ENCODE data around the gene FNDC3A.
"Not testable (repeated sequence)": the region's sequence is repeated elsewhere in the genome, so short reads cannot be mapped to it uniquely, and the experiment has no call there.

FNDC3A gene

GRCh38 chr13:49157955-49158584 lies 182.4 kb downstream of the FNDC3A start:
- DNase-seq = not testable (repeated sequence)

DNA sequence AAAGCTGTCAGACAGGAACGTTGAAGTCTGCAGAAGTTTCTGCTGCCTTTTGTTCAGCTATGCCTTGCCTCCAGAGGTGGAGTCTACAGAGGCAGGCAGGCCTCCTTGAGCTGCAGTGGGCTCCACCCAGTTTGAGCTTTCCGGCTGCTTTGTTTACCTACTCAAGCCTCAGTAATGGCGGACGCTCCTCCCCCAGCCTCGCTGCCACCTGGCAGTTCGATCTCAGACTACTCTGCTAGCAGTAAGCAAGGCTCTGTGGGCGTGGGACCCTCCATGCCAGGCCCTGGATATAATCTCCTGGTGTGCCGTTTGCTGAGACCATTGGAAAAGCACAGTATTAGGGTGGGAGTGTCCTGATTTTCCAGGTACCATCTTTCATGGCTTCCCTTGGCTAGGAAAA lies 187.4 kb downstream of the FNDC3A start:
- DNase-seq = not testable (repeated sequence)

- no peak for DNase-seq
Measured at GRCh38 chr13:49164712-49165111, 189.0 kb downstream of the FNDC3A start.

- no peak for DNase-seq
Measured at GRCh38 chr13:49165798-49166752, 190.4 kb downstream of the FNDC3A start.

DNA sequence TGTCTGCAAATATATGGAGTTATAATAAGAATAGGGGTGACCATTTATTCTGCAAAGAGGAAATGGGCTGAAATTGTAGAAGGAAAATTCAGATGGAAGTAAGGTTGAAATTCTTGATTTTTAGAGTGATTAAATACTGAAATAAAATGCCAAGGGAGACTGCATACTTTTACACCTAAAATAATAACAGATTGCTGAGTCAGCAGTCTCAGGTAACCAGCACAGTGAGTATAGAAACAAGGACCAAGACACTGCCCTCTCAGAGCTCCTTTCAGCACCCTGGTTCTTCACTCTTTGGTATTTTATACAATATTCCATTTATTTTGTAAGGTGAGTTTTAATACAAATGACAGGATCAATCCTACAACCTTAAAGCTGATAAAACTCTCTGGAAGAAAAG lies 195.6 kb downstream of the FNDC3A start:
- DNase-seq = no peak

DNA sequence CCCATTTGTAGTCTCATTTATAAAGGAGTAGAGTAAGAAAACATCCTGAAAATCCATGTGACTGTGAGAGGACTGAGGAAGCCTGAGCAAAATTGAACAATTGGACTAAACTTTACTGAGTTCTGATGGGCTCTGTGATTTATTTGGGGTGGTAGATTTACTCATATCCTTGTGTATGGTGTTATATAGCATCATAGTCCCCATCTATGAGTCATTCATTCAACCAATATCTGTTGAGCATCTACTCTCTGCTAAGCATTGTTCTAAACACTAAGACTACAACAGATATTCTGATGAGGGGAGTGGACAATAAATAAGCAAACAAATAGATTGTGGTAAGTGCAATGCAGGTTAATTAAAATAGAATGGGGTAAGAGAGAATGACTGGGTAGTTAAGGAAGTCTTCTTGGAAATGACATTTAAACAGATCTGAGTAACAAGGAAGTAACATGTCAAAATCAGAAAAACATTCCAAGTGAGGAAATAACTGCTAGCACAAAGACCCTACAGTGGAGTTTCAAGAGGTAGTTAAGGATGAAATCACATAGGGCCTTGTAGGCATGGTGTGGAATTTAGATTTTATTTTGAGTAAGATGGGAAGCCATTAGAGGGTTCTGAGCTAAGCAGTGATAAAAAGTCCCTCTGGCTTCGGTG lies 208.1 kb downstream of the FNDC3A start:
- DNase-seq = no peak

- DNase-seq = no peak
Measured at GRCh38 chr13:49184621-49185020, 208.9 kb downstream of the FNDC3A start.

- no peak for DNase-seq
Measured at GRCh38 chr13:49185264-49185663, 209.6 kb downstream of the FNDC3A start.

GRCh38 chr13:49190901-49191300 lies 215.2 kb downstream of the FNDC3A start:
- DNase-seq = no peak

DNA sequence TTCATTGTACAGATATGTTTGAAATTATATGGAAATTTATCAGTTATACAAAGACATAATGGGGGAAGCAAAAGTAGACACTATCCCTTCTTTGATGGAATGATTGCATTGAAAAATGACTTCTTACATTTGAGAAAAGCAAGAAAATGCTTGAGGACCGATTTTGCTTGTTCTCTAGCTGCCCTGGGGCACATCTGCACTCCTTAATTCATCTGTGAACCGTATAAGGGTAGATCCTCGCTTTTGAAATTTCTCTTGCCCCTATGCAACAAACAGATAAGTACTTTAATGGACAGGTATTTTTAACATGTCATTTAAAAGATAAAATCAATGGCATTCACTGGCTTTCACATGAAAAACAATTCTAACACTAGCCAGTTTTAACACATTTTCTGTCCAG lies 230.9 kb downstream of the FNDC3A start:
- no peak for DNase-seq

DNA sequence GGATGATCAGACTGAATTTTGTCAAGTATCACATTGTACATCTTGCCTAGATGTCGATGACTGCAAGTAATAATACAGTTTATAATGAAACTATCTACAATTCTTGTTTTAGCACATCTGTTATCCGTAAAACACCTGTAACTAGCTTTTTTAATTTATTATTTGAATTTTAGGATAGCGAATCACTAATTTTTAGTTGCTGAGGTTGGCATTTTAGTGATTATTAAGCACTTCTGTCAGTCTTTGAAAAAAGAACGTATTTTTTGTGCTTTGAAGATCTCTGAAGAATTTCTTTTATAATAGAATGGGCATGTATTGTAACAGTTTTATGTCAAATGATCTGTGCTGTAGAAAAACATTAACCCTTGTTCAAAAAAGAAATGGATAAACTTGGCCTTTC lies 232.9 kb downstream of the FNDC3A start:
- DNase-seq = no peak

- no peak for DNase-seq
Measured at GRCh38 chr13:49210114-49210513, 234.4 kb downstream of the FNDC3A start.

- DNase-seq = no peak
Measured at GRCh38 chr13:49210669-49211068, 235.0 kb downstream of the FNDC3A start.

- DNase-seq = no peak
Measured at GRCh38 chr13:49213539-49213938, 237.8 kb downstream of the FNDC3A start.

DNA sequence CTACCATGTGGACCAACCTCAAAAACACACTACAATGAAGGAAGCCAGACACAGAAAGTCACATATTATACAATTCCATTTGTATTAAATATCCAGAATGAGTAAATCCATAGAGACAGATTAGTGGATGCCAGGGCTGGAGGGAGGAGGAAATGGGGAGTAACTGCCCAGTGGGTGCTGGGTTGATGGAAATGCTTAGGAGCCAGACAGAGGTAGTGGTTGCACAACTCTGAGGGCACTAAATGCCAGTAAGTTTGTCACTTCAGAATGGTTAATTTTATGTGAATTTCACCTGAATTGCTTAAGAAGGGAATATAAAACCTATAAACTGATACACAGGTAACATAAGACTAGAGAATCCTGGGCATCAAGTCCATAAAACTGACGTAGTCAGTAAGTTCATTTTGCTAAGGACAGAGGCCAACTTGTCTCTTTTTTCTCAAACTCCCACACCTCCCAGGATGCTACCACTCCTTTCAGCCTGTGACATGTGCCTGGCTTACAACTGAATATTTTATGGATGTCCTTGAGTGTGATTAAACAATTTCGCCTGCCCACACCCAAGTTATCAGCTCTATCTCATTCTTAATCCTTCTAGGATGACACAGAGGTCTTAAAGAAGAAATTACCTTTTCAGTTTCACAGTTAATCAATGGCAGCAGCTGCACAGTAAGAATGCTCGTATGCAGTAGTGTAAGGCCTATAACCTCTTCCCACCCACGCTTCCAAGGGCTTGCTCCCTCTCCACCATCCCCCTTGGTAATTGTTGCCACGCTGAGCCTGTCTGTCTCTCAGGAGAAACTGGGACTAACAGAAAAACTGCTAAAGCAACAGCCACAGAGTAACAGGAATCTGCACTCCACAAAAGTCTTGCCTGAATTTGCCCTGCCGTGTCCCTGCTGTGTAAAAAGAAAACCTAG lies 238.5 kb downstream of the FNDC3A start:
- no peak for DNase-seq

- no peak for DNase-seq
Measured at GRCh38 chr13:49214917-49215376, 239.2 kb downstream of the FNDC3A start.

- no peak for DNase-seq
Measured at GRCh38 chr13:49216334-49216733, 240.6 kb downstream of the FNDC3A start.

- DNase-seq = no peak
Measured at GRCh38 chr13:49217962-49218492, 242.3 kb downstream of the FNDC3A start.

GRCh38 chr13:49218493-49219051 lies 242.9 kb downstream of the FNDC3A start:
- DNase-seq = no peak

DNA sequence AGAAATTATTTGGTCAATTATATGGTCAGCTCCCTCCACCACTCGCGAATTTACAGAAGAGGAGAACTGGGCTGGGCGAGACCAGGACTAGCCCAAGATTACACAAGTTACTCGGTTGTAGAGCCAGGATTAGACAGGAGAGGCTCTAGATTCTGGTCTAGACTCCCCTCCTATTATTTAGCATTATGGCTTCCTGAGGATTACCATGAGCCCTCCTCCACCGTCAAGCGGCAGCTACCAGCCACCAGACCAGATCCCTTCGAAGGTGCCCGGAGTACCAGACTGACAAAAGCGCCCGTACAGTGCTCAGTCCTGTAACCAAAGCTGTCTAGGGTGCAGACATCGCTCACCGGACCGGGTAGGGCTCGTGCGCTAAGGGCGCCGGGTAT lies 243.9 kb downstream of the FNDC3A start:
- no peak for DNase-seq

DNA sequence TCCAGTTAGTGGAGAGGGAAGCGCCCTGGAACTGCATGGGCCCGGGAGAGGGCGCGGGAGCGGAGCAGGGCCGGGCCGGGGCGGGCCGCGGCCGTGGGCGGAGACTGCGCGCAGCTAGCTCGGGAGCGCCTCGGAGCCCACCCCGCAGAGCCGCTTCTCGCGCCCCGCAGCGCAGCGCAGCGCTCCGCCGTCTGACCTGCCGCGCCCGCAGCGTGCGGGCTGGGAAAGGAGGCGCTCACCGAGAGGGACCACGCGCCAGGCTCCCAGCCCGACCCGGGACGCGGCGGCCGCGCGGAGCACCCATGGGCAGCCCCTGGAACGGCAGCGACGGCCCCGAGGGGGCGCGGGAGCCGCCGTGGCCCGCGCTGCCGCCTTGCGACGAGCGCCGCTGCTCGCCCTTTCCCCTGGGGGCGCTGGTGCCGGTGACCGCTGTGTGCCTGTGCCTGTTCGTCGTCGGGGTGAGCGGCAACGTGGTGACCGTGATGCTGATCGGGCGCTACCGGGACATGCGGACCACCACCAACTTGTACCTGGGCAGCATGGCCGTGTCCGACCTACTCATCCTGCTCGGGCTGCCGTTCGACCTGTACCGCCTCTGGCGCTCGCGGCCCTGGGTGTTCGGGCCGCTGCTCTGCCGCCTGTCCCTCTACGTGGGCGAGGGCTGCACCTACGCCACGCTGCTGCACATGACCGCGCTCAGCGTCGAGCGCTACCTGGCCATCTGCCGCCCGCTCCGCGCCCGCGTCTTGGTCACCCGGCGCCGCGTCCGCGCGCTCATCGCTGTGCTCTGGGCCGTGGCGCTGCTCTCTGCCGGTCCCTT lies 244.5 kb downstream of the FNDC3A start, which contains the start of gene MLNR:
TSS of gene MLNR (plus strand) at position 303 of the 820 bp plus-strand sequence. CDS start at position 303, 0 bp downstream.
- no peak for DNase-seq

Data from GOT3 (cell line).